ENCODE data around the gene CACNA1C.

DNA sequence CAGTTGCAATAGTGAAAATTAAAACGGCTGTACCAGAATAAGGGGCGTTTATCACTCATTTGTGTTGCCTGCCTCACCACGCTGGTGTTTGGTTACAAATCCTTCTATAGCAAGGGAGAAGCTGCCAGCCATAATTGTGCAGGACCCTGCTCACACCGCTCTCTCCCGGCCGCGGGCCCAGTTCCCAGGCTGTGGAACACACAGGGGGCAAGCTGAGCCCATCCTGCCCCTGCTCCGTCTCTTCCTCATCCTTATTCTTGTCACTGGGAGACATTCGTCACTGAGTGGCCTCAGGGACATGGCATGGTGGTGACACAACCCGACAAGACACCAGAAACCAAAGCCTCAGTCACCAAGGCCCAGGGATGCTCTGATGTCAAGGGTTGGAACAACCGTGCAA lies 625.6 kb downstream of the CACNA1C start:
- no peak for TF ChIP-seq POLR2A (IDR thresholded peaks at IDR 0.05)
- no peak for TF ChIP-seq CTCF (IDR thresholded peaks at IDR 0.05)

Data from esophagus squamous epithelium (tissue), 4 donors.